Measurements from ENCODE around the gene TCEA3.
A peak's percentile ranks its signal among the peaks of the same experiment; 100 is the strongest.

Gene TCEA3

DNA sequence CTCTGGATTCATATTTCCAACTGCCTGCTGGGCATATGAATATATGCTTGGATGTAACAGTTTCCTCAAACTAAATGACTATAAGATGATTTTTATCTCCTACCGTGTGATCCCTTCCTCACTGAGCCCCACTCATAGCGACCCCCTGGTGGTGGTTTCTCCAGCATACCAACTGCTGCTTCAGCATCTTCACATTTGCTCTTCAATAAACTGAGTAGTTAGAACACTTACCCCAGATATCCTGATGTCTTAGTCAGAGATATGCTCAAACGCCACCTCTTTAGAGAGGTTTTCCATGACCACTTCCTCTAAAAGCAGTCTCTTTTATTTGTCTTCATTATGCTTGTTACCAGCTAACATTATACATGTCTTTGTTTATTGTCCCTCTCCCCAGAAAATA lies 70.3 kb downstream of the TCEA3 start:
- TF ChIP-seq FOXP2 (optimal IDR thresholded peaks at IDR 0.05; ENCODE audit: borderline replicate concordance, extremely low read depth, extremely low read length, insufficient read depth) (no peak), SIN3A (IDR thresholded peaks at IDR 0.05; ENCODE audit: borderline replicate concordance, insufficient read depth, low read length) (no peak), TAF1 (IDR thresholded peaks at IDR 0.05; ENCODE audit: borderline replicate concordance, insufficient read depth, low read length) (no peak), POLR2AphosphoS5 (IDR thresholded peaks at IDR 0.05; ENCODE audit: low read depth, low read length) (no peak), REST (IDR thresholded peaks at IDR 0.05; ENCODE audit: insufficient read depth in 1 of 2, low read depth in 2 of 2, low read length in 2 of 2) (no peak)

DNA sequence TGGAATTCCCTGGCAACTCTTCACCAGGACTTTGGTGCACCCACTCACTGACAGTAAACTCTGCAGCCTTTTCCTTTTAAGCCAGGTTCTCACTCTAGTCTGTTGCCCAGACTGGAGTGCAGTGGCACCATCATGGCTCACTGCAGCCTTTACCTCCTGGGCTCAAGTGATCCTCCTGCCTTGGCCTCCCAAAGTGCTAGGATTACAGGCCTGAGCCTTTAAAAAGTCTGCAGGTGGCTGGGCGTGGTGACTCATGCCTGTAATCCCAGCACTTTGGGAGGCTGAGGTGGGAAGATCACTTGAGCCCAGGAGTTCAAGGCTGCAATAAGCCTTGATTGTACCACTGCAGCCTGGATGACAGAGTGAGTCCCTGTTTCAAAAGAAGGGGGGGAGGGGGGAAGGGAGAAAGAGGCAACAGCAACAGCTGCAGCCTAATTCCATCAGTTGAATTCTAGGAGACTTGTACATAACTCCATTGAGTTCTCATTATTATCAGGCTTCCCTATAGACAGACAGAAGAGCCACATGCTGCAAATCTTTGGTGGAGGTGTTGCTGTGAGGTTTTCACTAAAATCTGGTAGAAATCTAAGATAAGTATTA lies 72.4 kb downstream of the TCEA3 start:
- TF ChIP-seq FOXP2 (optimal IDR thresholded peaks at IDR 0.05; ENCODE audit: borderline replicate concordance, extremely low read depth, extremely low read length, insufficient read depth), result no peak

GRCh38 chr1:23345920-23346319 lies 78.6 kb downstream of the TCEA3 start:
- TF ChIP-seq FOXP2 (optimal IDR thresholded peaks at IDR 0.05; ENCODE audit: borderline replicate concordance, extremely low read depth, extremely low read length, insufficient read depth), result no peak
- TF ChIP-seq TAF1 (IDR thresholded peaks at IDR 0.05; ENCODE audit: borderline replicate concordance, insufficient read depth, low read length), result no peak
- TF ChIP-seq SIN3A (IDR thresholded peaks at IDR 0.05; ENCODE audit: borderline replicate concordance, insufficient read depth, low read length), result no peak
- TF ChIP-seq POLR2AphosphoS5 (IDR thresholded peaks at IDR 0.05; ENCODE audit: low read depth, low read length), result no peak
- TF ChIP-seq REST (IDR thresholded peaks at IDR 0.05; ENCODE audit: insufficient read depth in 1 of 2, low read depth in 2 of 2, low read length in 2 of 2), result no peak

DNA sequence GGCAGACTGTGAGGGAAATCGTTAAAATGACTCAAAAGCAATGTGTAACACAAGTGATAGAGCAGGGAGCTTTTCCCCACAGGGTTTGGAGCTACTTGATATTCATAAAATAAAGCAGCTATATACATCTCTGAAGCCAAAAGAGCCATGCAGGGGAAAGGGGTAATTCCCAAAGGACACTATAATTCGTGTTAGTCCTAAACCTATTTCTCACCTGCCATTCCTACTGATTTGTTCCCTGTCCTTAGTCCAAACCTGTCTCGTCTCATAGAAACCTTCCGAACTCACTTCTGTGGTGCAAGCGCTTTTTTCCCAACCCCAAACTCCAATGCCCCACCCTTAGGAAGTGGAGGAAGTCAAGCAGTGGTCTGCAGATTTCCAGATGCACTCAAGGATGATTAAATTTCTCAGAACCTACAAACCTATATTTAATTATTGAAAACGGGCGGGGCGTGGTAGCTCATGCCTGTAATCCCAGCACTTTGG lies 79.5 kb downstream of the TCEA3 start:
- TF ChIP-seq SIN3A (IDR thresholded peaks at IDR 0.05; ENCODE audit: borderline replicate concordance, insufficient read depth, low read length) (no peak), FOXP2 (optimal IDR thresholded peaks at IDR 0.05; ENCODE audit: borderline replicate concordance, extremely low read depth, extremely low read length, insufficient read depth) (no peak), REST (IDR thresholded peaks at IDR 0.05; ENCODE audit: insufficient read depth in 1 of 2, low read depth in 2 of 2, low read length in 2 of 2) (no peak), TAF1 (IDR thresholded peaks at IDR 0.05; ENCODE audit: borderline replicate concordance, insufficient read depth, low read length) (no peak), POLR2AphosphoS5 (IDR thresholded peaks at IDR 0.05; ENCODE audit: low read depth, low read length) (no peak)

DNA sequence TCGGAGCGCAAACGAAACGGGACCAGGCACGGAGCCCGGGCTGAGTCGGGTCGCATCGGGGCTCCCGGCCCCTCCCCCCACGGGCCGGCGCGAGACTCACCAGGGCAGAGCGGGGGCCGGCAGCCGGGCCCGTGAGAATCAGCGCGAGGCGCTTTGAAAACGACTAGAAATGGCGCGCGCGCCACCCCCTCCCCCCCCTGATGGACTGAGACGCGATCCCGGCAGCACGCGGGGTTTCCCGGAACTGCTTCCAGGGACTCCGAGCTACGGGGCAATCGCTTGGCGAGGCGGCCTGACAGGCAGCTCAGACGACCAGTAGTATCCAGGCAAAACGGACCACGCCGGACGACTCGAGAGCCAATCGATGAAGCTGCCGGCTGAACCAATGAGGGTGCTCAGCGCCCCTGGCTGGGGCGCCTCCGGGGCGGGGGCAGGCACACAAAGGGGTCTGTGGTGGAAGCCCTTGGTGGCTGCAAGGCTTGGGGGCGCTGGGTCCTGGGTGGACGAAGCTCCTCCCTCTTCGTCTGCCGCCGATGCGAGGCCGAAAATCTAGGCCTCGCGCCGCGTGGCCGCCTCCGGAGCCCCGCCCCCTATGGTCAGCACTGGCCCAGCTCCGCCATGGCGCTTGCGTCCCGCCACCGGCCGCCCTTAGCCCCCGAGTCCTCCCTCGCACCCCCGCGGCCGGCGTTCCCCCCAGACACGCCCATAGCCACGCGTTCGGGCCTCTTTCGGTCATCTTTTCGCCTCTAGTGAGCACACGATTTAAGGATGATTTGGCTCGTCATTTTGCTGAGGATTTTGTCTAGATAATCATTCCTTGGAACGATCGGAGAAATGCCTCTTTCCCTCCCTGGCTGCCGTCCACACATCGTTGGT lies 80.2 kb downstream of the TCEA3 start, which contains the start of gene HNRNPR:
Gene HNRNPR (minus strand): TSS at position 174 of the 876 bp plus-strand sequence. CDS start 3,276 bp downstream, outside the sequence.
- no peak for TF ChIP-seq FOXP2 (optimal IDR thresholded peaks at IDR 0.05; ENCODE audit: borderline replicate concordance, extremely low read depth, extremely low read length, insufficient read depth)
- TF ChIP-seq SIN3A (IDR thresholded peaks at IDR 0.05; ENCODE audit: borderline replicate concordance, insufficient read depth, low read length), result 0 out of 2 replicates have a peak, but pooled peaks have one; percentile 50
- TF ChIP-seq REST (IDR thresholded peaks at IDR 0.05; ENCODE audit: insufficient read depth in 1 of 2, low read depth in 2 of 2, low read length in 2 of 2), result peak in 1 of 2 experiments; percentile 54; a peak in 1 of 4 replicates
- TF ChIP-seq POLR2AphosphoS5 (IDR thresholded peaks at IDR 0.05; ENCODE audit: low read depth, low read length), result peak; percentile 53
- TF ChIP-seq TAF1 (IDR thresholded peaks at IDR 0.05; ENCODE audit: borderline replicate concordance, insufficient read depth, low read length), result peak; percentile 85; the same call in 1 of the 2 replicates

Data from PFSK-1 (cell line).